HG03095 (cell line): Measurements from ENCODE around the gene IL4.
"Not testable (repeated sequence)": the region's sequence is repeated elsewhere in the genome, so short reads cannot be mapped to it uniquely, and the experiment has no call there.

Experiments
- ATAC-seq: cut with Tn5 transposase; IDR thresholded peaks from one replicate; pipeline ENCODE4 v1.9.1; 2021; ENCODE audit warnings: moderate library complexity; ENCODE audit not compliant: unreplicated experiment

IL4 gene

DNA sequence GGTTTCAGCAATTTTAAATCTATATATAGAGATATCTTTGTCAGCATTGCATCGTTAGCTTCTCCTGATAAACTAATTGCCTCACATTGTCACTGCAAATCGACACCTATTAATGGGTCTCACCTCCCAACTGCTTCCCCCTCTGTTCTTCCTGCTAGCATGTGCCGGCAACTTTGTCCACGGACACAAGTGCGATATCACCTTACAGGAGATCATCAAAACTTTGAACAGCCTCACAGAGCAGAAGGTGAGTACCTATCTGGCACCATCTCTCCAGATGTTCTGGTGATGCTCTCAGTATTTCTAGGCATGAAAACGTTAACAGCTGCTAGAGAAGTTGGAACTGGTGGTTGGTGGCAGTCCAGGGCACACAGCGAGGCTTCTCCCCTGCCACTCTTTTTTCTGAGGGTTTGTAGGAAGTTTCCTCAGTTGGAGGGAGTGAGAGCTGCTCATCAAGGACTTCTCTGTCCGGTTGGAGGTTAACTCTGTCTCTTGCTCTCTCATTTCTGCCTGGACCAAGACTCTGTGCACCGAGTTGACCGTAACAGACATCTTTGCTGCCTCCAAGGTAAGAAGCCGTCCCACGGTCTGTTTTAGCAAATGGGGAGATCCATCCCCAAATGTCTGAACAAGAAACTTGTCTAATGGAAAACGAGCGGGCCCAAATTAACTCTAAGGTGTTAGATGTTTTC lies at the start of gene IL4:
TSS of gene IL4 (plus strand) at position 51 of the 692 bp plus-strand sequence. CDS start at position 113, 62 bp downstream.
- ATAC-seq, result no peak

DNA sequence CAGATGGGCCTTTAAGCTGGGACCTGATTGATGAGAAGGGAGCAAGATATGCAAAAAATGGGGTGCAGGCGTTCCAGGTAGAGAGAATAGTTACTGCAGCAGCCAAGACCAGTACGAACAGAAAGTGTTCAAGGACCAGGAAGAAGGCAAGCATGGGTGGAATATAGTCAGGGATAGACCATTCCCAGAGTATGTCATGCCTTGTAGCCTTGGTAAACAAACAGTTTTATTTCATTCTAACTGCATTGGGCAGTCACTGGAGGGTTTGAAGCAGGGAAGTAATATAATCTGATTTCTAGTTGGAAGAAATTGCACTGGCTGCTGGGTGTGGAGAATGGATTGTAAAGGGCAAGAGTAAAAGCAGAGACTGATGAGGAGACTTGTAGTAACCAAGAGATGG lies 46.3 kb upstream of the IL4 start:
- ATAC-seq, result no peak

DNA sequence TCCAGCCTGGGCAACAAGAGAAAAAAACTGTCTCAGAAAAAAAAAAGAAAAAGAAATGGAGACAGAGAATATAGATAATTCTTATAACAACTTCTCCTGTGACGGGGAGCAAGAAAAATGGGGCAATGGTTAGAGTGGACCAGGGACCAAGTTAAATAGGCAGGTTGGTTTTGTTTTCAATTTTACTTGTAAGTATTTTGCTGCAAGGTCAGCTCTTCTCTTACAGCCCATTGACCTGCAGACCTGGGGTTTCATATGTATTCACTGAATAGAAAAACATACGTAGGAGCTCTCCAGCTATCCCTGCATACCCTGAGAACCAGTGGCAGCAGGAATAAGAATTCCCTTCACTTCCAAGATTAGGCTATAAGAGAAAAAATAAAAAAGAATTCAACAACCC lies 45.0 kb upstream of the IL4 start:
- no peak for ATAC-seq

DNA sequence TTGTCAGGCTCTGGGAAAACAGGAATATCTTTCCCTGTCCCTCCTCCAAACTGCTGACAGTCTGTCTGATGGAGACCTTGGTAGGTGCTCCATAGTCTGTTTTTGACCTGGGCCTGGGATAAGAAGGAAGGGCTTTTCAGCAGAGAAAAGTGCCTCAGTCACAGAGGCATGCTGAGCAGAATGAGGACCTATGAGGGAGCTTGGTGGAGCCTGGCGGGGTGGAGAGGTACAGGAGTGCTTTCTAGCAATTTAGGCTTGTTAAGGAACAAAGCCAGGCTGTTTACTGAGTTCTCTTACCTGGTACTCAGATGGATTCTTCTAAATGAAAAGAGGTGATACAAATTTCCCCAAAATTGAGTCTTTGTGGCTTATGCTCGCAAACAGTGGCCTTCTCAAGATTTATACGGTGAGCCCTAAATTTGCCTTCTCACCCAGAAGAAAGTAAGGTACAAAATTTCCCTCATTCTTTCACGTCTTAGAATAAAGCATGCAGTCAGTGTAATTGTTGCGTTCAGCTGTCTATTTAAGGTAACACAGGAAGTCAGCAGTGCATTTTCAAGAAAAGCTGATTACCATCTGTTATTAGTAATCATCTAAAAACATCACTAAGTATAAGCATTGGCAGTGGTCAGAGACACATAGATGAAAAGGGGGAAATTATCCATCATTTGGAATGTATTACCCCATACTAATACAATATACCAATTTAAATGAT lies 44.4 kb upstream of the IL4 start:
- ATAC-seq, result no peak

DNA sequence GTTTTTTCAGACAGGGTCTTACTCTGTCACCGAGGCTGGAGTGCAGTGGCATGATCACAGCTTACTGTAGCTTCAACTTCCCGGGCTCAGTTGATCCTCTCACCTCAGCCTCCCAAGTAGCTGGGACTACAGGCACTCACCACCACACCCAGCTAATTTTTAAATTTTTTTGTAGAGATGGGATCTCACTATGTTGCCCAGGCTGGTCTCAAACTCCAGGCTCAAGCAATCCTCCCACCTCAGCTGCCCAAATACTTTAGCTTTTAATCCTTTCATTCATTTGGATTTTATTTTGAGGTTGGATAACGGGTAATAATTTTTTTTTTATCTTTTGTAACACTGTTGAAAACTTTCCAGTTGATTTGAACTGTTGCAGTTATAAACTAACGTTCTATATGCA lies 40.2 kb upstream of the IL4 start:
- not testable (repeated sequence) for ATAC-seq

DNA sequence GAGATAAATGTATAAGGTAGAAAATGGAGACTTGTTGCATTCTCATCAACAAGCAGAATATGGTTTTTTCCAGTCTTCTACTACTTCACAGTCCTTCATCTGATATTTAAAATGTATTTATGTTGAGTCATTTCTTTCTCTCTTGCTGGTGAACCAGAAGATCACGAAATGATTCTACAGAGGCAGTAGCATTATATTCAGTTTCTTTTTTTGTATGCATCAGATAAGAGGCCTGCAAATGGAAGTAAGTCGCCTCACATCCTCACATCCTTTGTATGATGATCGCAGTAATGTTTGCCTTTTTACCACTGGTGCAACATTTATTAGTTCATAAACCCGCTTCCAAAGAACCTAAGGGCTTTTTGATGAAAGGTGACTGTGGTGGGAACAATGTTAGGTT lies 37.9 kb upstream of the IL4 start:
- peak; percentile 49 for ATAC-seq

DNA sequence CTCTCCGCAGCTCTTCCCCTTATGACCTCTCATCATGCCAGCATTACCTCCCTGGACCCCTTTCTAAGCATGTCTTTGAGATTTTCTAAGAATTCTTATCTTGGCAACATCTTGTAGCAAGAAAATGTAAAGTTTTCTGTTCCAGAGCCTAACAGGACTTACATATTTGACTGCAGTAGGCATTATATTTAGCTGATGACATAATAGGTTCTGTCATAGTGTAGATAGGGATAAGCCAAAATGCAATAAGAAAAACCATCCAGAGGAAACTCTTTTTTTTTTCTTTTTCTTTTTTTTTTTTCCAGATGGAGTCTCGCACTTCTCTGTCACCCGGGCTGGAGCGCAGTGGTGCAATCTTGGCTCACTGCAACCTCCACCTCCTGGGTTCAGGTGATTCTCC lies 36.5 kb upstream of the IL4 start:
- no peak for ATAC-seq

DNA sequence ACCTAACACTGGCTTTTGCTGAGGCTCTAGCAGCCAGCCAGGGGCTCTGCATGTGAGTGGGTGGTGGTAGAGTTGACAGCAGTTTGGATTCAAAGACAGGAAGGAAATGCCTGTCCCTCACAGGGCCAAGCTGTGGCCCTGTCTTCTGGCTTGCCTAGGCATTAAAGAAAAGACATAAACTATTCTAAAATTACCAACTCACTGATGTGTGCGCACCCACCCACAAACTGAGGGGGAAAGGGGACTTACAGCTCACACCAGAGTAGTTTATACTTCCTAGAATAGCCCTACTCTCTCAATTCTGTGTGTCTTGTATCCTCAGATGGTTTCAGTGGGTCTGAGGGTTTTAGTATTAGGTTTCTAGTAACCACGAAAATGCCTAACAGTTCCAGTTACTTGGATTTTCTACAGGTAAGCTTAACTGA lies 34.1 kb upstream of the IL4 start:
- ATAC-seq, result peak; percentile 65

DNA sequence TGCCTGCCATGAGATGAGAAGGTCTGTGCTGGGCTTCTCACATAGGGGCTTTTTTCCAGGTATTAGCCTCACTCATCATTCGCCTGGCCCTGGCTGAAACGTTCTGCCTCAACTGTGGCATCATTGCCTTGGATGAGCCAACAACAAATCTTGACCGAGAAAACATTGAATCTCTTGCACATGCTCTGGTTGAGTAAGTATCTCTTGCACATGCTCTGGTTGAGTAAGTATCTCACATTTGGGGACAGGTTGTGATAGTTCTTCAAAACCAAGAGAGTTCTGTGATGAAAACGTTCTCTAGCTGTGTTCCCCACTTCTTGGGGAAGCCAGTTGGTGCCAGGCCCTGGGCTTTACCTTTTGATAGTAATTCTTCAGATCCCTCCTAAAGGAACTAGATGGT lies 33.2 kb upstream of the IL4 start:
- no peak for ATAC-seq

DNA sequence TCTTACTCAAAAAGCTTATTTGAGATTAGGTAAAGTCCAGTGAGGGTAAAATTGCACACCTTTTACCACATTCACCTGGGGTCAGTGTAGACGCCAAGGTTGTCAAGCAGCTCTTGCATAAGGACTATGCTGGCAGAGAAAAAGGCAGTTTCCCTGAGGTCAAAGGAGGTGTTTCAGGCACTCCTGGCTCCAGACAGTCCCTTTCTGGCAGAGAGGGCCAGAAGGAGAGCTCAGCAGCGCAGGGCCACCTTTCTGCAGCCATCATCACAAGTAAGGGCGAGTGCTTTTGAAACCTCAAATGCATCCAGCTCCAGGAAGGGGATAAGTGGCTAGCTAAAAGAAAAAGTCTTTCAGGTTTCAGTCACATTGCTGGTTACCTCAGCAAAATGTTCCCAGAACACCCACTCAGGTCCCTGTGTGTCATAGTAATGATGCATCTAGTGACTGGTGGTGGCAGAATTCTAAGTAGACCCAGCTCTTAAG lies 32.5 kb upstream of the IL4 start:
- peak; percentile 52 for ATAC-seq

DNA sequence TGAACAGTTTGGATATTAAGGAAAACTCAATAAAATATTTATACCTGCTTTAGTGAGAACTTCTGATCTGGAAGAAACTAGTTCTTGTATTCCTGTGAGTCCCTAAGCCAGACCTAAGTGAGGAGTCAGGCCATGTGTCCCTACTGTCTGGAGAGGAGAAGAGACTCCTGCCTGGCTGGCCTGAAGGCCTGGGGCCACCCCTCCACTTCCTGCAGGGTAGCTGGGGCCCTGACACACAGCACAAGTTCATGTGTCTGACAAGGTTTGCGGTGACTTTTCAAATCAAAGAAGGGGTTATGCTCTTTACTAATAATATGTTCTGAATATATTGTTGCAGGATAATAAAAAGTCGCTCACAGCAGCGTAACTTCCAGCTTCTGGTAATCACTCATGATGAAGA lies 31.9 kb upstream of the IL4 start:
- no peak for ATAC-seq

DNA sequence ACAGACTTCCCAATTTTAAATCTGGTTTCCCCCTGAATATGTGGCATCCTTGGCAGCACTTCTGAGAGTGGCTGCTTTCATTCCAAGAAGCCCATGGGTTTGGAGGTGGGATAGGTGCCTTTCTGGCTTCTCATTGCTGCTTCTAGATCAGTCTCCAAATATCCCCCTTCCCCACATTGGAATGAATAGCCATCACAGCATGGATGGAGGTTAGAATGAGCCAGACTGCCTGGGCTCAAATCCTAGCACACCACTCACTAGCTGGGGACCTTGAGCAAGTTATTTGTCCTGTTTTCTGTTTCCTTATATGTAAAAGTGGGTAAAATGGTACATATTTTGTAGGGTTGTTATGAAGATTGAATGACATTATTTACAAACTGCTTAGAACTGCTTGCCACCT lies 29.6 kb upstream of the IL4 start:
- no peak for ATAC-seq

DNA sequence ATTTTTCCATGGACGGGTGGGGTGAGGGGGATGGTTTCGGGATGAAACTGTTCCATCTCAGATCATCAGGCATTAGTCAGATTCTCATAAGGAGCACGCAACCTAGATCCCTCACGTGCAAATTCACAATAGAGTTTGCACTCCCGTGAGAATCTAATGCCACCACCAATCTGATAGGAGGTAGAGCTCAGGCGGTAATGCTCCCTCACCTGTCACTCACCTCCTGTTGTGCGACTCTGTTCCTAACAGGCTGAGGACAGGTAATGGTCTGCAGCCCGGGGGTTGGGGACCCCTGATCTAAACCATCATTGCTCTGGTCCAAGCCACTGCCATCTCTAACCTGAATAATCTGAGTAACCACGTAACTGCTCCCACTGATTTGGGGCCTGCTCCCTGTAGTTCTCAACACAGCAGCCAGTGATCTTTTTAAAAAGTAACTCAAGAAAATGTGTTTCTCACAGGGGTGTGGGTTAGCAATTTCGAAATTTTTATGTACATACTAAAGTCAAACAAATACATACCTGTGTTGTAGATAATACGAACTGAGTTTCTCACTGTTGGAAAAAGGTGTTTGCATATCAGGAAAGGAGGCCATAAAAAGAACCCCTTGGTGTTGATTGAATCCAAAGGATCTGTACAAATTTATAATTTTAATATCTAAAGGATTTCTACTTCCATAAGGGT lies 27.1 kb upstream of the IL4 start:
- no peak for ATAC-seq

DNA sequence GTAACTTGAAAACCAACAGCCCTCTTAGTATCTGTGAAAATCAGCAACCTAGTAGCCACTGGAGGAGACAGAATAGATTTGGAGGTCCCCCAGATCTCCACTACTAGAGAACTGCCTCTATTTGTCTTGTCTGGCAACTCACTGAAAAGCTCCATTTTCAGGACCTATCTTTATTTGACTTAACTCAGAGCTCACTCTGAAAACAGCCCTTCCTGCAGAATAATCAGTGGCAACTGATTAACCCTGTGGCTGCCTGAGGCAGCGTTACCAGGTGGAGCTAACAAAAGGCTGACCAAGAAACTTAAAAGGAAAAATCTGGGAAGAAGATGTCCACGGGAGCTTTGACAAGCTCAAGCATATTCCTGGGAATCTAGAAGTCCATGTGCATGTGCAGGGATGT lies 26.3 kb upstream of the IL4 start:
- ATAC-seq, result no peak

DNA sequence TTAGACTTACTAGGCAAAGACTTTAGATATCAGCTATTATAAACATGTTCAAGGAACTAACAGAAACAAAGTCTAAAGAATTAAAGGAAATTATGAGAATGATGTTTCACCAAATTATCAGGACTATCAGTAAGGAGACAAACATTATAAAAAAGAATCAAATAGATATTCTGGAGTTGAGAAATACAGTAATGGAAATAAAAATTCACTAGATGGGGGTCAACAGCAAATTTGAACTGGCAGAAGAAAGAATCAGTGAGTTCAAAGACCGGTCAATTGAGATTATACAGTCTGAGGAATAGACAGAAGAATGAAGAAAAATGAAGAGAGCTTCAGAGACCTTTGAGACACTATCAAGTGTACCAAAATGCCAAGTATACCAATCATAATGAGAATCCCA lies 25.4 kb upstream of the IL4 start:
- ATAC-seq, result no peak

DNA sequence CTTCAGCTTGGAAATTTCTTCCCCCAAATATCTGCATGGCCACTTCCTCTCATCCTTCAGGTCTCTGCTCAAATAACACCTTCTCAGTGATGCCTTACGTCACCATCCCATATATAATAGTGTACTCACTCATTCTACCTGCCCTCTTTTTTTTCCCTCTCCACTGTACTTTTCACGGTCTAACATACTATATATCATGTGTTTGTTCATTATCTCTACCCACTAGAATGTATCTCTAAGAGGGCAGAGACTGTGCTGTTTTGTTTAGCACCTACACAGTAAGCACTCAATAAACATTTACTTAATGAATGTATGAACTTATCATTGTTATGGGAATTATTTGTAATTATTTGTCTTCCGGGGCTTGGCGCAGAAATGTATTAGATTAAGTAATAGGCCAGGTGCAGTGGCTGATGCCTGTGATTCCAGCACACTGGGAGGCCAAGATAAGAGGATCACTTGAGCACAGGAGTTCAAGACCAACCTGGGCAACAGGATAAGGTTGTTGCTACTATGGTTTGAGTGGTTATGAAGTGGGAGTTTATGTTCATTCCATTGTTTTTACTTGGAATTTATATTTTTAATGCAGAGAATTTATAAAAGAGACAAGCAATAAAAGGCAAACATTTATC lies 21.8 kb upstream of the IL4 start:
- no peak for ATAC-seq

DNA sequence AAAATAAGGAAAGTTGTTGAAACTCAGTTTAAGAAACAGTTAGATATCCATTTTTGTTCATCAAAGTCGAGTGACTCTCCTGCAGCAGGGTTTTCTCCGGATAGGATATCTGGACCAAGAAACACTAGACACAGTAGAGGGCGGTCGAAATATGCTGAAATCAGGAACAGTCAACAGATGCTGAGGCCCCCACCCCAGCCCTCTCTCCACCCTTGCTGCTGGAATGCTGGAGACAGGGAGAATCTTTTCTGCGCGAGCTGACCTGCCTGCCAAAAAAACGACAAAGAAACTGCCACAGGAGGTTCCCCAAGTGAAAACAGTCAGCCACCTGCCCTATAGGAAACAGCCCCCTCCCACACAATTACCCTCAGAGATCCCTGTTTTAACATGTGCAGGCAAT lies 20.1 kb upstream of the IL4 start:
- ATAC-seq, result no peak

DNA sequence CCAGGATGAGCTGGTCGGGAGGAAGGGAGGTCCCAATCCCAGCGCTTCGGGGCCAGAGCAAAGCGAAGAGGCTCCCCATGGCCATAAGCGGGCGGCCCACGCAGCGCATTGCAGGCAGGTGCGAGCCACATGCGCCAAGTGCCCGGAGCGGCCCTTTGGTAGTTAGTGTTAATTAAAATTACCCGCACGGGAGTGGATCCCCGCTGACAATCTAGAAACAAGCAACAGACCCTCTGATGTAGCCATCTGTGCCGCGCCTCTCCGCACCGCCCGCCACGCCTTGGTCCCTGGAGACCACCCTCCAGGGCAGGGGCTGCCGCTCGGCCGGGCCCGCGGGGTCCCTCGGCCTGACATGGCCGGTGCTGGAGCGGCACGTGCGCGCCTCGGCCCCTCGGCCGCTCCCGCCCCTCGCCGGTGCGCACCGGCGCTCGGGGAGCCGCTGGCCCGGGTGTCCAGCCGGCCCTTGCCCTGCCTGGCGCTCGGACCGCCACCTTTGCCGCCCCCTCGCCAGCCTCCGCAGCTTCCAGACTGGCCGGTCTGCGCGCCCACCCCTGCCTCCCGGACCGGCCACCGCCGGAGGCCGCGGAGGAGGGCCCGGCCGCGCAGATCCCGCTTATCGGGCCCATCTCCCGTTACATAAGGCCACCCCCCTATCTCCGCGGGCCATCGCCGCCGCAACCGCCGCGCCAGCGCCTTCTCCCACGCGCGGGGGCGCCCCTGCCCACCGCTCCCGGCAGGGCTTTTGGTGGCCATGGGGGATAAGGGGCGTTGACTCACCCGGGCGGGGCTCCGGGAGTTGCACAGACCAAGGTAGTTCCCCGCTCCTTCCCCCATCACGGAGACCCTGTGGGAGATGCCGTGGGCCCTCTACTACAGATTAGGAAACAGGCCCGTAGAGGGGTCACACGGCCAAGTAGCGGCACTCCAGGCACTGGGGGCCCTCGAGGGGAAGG lies 17.7 kb upstream of the IL4 start:
- ATAC-seq, result no peak

DNA sequence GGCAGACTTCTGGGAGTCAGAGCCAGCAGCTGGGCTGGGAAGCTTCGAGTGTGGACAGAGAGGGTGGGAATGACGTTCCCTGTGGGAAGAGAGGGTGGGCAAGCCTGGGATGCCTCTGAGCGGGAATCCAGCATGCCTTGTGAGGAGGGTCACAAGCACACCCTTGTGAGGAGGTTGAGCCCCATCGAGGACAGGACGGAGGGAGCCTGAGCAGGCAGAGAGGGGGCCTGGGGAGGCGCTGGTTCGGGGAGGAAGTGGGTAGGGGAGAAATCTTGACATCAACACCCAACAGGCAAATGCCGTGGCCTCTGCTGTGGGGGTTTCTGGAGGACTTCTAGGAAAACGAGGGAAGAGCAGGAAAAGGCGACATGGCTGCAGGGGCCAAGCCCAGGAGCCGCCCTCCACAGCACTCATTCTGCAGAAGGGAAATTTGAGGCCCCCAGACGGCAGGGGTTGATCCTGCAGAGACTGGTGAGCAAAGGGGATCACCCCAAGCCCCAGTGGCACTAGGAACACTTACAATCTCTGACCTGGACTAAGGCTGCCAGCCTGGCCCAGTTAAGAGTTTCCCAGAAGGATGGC lies 16.9 kb upstream of the IL4 start:
- ATAC-seq, result no peak
